Dedifferentiated amniotic fluid mesenchymal stem cell (primary cell): ENCODE measurements around the gene CMTM2.
"Not testable (repeated sequence)": the region's sequence is repeated elsewhere in the genome, so short reads cannot be mapped to it uniquely, and the experiment has no call there.

Experiments
- DNase-seq: peaks from one replicate; pipeline ENCODE4 v3.0.0-alpha.2; 2016; ENCODE audit errors: extremely low spot score

CMTM2 gene

GRCh38 chr16:66605979-66606751 lies 26.9 kb downstream of the CMTM2 start:
- no peak for DNase-seq

- DNase-seq, result peak; percentile 84
Measured at GRCh38 chr16:66608241-66609138, 29.2 kb downstream of the CMTM2 start.

GRCh38 chr16:66609139-66609510 lies 29.9 kb downstream of the CMTM2 start:
- no peak for DNase-seq

GRCh38 chr16:66610111-66610820 lies 31.0 kb downstream of the CMTM2 start:
- no peak for DNase-seq

- not testable (repeated sequence) for DNase-seq
Measured at GRCh38 chr16:66611911-66612310, 32.6 kb downstream of the CMTM2 start.

- no peak for DNase-seq
Measured at GRCh38 chr16:66612422-66612821, 33.2 kb downstream of the CMTM2 start.

GRCh38 chr16:66614161-66614802 lies 35.0 kb downstream of the CMTM2 start:
- DNase-seq, result no peak

- DNase-seq, result no peak
Measured at GRCh38 chr16:66616169-66616568, 36.9 kb downstream of the CMTM2 start.

- DNase-seq, result no peak
Measured at GRCh38 chr16:66616592-66616991, 37.3 kb downstream of the CMTM2 start.

- no peak for DNase-seq
Measured at GRCh38 chr16:66617010-66617434, 37.8 kb downstream of the CMTM2 start.

- DNase-seq, result no peak
Measured at GRCh38 chr16:66617728-66618127, 38.5 kb downstream of the CMTM2 start.

GRCh38 chr16:66618588-66619375 lies 39.5 kb downstream of the CMTM2 start:
- peak; percentile 90 for DNase-seq

GRCh38 chr16:66619534-66620428 lies 40.5 kb downstream of the CMTM2 start:
- no peak for DNase-seq

GRCh38 chr16:66620429-66620795 lies 41.1 kb downstream of the CMTM2 start:
- DNase-seq, result no peak

GRCh38 chr16:66621973-66622372 lies 42.7 kb downstream of the CMTM2 start:
- no peak for DNase-seq

GRCh38 chr16:66622863-66623262 lies 43.6 kb downstream of the CMTM2 start:
- DNase-seq, result no peak

GRCh38 chr16:66623755-66624154 lies 44.5 kb downstream of the CMTM2 start:
- no peak for DNase-seq

GRCh38 chr16:66627611-66628378 lies 48.5 kb downstream of the CMTM2 start:
- not testable (repeated sequence) for DNase-seq

GRCh38 chr16:66629856-66630255 lies 50.6 kb downstream of the CMTM2 start:
- DNase-seq, result no peak
